HepG2 (cell line): ENCODE measurements around the gene RPS6KL1. TPM values are rescaled to one million over a fixed set of nuclear protein-coding genes. Genes with fewer than 3 reads are reported as not detected.

Experiments
- CCDC6 ChIP-seq: sonication (generic); formaldehyde crosslinking; IDR thresholded peaks from 2 replicates; pipeline ENCODE4 v1.8.1; 2022; ENCODE audit warnings: mild to moderate bottlenecking, missing genetic modification reagents, moderate library complexity
- GABPA ChIP-seq, 2 experiments: IDR thresholded peaks; 2 replicates each; pipeline ENCODE4 v1.6.1; 2011 to 2016; ENCODE audit warnings: low read depth in 2 of 2, low read length in 1 of 2, missing biosample characterization in 1 of 2, missing genetic modification characterization in 1 of 2
- KDM4B ChIP-seq: sonication (generic); formaldehyde crosslinking; IDR thresholded peaks from 2 replicates; pipeline ENCODE4 v1.4.0; 2020; ENCODE audit warnings: missing genetic modification reagents
- KDM5B ChIP-seq: sonication (generic); formaldehyde crosslinking; IDR thresholded peaks from 2 replicates; pipeline ENCODE4 v1.4.0; 2020; ENCODE audit warnings: missing genetic modification reagents, mild to moderate bottlenecking, borderline replicate concordance
- KLF15 ChIP-seq: sonication (generic); formaldehyde crosslinking; IDR thresholded peaks from 2 replicates; pipeline ENCODE4 v1.8.1; 2023; ENCODE audit warnings: borderline replicate concordance, mild to moderate bottlenecking, inconsistent platforms, missing genetic modification reagents, mixed read lengths
- MXI1 ChIP-seq: IDR thresholded peaks from 3 replicates; pipeline ENCODE4 v1.6.1; 2012; ENCODE audit warnings: low read depth, low read length, inconsistent platforms, borderline replicate concordance
- NR1H2 ChIP-seq: sonication (generic); formaldehyde crosslinking; IDR thresholded peaks from 2 replicates; pipeline ENCODE4 v1.8.1; 2022; ENCODE audit warnings: low read depth, missing genetic modification reagents, borderline replicate concordance
- RNF219 ChIP-seq: sonication (generic); formaldehyde crosslinking; IDR thresholded peaks from 2 replicates; pipeline ENCODE4 v1.5.0; 2020; ENCODE audit warnings: mild to moderate bottlenecking, missing genetic modification reagents
- TMF1 ChIP-seq: sonication (generic); formaldehyde crosslinking; IDR thresholded peaks from 2 replicates; pipeline ENCODE4 v1.8.1; 2022; ENCODE audit warnings: low read depth, missing genetic modification reagents
- XRCC5 ChIP-seq: fragments of 200-400 bp; formaldehyde crosslinking; optimal IDR thresholded peaks from 2 replicates; pipeline ENCODE3; 2017; ENCODE audit warnings: mild to moderate bottlenecking, low read length
- ZNF329 ChIP-seq: sonication (generic); formaldehyde crosslinking; IDR thresholded peaks from 2 replicates; pipeline ENCODE4 v1.9.0; 2021; ENCODE audit warnings: low read depth, mild to moderate bottlenecking, missing genetic modification reagents
- ZNF460 ChIP-seq: sonication (generic); formaldehyde crosslinking; IDR thresholded peaks from 2 replicates; pipeline ENCODE4 v1.5.1; 2020; ENCODE audit warnings: missing genetic modification reagents, mild to moderate bottlenecking, borderline replicate concordance
- ZNF615 ChIP-seq: sonication (generic); formaldehyde crosslinking; IDR thresholded peaks from 2 replicates; pipeline ENCODE4 v1.5.0; 2020; ENCODE audit warnings: mild to moderate bottlenecking, missing genetic modification reagents, borderline replicate concordance
- ZNF724P ChIP-seq: sonication (generic); formaldehyde crosslinking; IDR thresholded peaks from 2 replicates; pipeline ENCODE4 v1.8.0; 2022; ENCODE audit warnings: missing genetic modification reagents, borderline replicate concordance
- ZSCAN30 ChIP-seq: sonication (generic); formaldehyde crosslinking; IDR thresholded peaks from 2 replicates; pipeline ENCODE4 v1.5.0; 2020; ENCODE audit warnings: mild to moderate bottlenecking, missing genetic modification reagents
- polyA plus RNA-seq, 8 experiments: library from polyadenylated mRNA; depleted of rRNA in 3 of 8; stranded (reverse) in 7 of 8; unstranded in 1 of 8; fragments of >200 nt; fragmentation: Illumina TruSeq in 4 of 8; extraction: Trizol in 4 of 8; gene quantifications; 2 replicates each; pipeline versions ENCODE4 v1.2.1 to v1.2.3, GENCODE V29; 2011 to 2016; ENCODE audit warnings: low read depth in 4 of 8, missing spikeins in 1 of 8, mixed read lengths in 1 of 8; ENCODE audit not compliant: insufficient read depth in 1 of 8
- total RNA-seq, 5 experiments: library from RNA; depleted of rRNA; stranded (reverse); fragments of >200 nt; fragmentation: Illumina TruSeq; extraction: Trizol; gene quantifications; 2 replicates each; pipeline ENCODE4 v1.2.3, GENCODE V29; 2016; ENCODE audit warnings: low read depth in 1 of 5
- TF ChIP-seq, protein P1 (sequence below), 2 experiments: sonication (generic) in 1 of 2; formaldehyde crosslinking in 1 of 2; IDR thresholded peaks; 2 replicates each; pipeline versions ENCODE4 v1.6.1 to v1.9.0; 2014 to 2022; ENCODE audit warnings: antibody characterized with exemption in 1 of 2, borderline replicate concordance in 1 of 2, inconsistent platforms in 1 of 2, low read depth in 1 of 2, missing genetic modification reagents in 1 of 2
- TF ChIP-seq, protein P2 (sequence below): sonication (generic); formaldehyde crosslinking; IDR thresholded peaks from 2 replicates; pipeline ENCODE4 v1.8.1; 2023; ENCODE audit warnings: mild to moderate bottlenecking, moderate library complexity, missing genetic modification reagents
- TF ChIP-seq, protein P3 (sequence below): sonication (generic); formaldehyde crosslinking; IDR thresholded peaks from 2 replicates; pipeline ENCODE4 v1.4.0; 2020; ENCODE audit warnings: mild to moderate bottlenecking, missing genetic modification reagents

The RPS6KL1 gene
- total and polyA plus RNA-seq, 2 of the 13 experiments (the other 11 are each of a cell fraction or from before 2014, with no cell fraction given) = 6.5 to 11.5 TPM

GRCh38 chr14:74946659-74947281 lies 23.7 kb upstream of the RPS6KL1 start (continued):
- TF ChIP-seq, protein P1, sequence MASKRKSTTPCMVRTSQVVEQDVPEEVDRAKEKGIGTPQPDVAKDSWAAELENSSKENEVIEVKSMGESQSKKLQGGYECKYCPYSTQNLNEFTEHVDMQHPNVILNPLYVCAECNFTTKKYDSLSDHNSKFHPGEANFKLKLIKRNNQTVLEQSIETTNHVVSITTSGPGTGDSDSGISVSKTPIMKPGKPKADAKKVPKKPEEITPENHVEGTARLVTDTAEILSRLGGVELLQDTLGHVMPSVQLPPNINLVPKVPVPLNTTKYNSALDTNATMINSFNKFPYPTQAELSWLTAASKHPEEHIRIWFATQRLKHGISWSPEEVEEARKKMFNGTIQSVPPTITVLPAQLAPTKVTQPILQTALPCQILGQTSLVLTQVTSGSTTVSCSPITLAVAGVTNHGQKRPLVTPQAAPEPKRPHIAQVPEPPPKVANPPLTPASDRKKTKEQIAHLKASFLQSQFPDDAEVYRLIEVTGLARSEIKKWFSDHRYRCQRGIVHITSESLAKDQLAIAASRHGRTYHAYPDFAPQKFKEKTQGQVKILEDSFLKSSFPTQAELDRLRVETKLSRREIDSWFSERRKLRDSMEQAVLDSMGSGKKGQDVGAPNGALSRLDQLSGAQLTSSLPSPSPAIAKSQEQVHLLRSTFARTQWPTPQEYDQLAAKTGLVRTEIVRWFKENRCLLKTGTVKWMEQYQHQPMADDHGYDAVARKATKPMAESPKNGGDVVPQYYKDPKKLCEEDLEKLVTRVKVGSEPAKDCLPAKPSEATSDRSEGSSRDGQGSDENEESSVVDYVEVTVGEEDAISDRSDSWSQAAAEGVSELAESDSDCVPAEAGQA (IDR thresholded peaks at IDR 0.05; ENCODE audit: low read depth) = no peak
- TF ChIP-seq, protein P1 (CRISPR knock-in tag; IDR thresholded peaks at IDR 0.05; ENCODE audit: borderline replicate concordance) = no peak
- TF ChIP-seq ZNF329 (CRISPR knock-in tag) = no peak
- 0 out of 2 replicates have a peak, but pooled peaks have one; percentile 20 for TF ChIP-seq KDM5B (CRISPR knock-in tag)
- TF ChIP-seq ZNF615 = no peak
- TF ChIP-seq XRCC5 = peak; percentile 0
- no peak for TF ChIP-seq GABPA (IDR thresholded peaks at IDR 0.05; ENCODE audit: low read depth, low read length)
- TF ChIP-seq GABPA (CRISPR knock-in tag; IDR thresholded peaks at IDR 0.05; ENCODE audit: low read depth) = 0 out of 2 replicates have a peak, but pooled peaks have one; percentile 10
- TF ChIP-seq RNF219 (CRISPR knock-in tag) = no peak
- no peak for TF ChIP-seq CCDC6 (CRISPR knock-in tag)
- TF ChIP-seq, protein P2, sequence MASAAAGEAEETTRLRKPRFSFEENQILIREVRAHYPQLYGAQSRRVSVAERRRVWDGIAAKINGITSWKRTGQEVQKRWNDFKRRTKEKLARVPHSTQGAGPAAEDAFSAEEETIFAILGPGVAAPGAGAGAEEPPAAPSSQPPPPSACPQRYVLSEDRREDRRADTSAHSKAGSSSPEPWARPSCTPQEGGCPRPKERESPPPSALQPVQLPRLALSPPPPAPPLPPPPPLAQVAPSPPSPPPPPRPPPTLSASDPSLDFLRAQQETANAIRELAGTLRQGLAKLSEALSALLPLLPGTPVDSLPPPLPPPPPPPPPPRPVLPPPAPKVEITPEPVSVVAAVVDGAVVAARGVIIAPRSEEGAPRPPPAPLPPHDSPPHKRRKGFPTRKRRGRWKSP = no peak
- TF ChIP-seq NR1H2 (CRISPR knock-in tag) = no peak
- no peak for TF ChIP-seq ZNF724P (CRISPR knock-in tag)
- TF ChIP-seq KLF15 (CRISPR knock-in tag) = no peak
- TF ChIP-seq KDM4B = no peak
- TF ChIP-seq, protein P3, sequence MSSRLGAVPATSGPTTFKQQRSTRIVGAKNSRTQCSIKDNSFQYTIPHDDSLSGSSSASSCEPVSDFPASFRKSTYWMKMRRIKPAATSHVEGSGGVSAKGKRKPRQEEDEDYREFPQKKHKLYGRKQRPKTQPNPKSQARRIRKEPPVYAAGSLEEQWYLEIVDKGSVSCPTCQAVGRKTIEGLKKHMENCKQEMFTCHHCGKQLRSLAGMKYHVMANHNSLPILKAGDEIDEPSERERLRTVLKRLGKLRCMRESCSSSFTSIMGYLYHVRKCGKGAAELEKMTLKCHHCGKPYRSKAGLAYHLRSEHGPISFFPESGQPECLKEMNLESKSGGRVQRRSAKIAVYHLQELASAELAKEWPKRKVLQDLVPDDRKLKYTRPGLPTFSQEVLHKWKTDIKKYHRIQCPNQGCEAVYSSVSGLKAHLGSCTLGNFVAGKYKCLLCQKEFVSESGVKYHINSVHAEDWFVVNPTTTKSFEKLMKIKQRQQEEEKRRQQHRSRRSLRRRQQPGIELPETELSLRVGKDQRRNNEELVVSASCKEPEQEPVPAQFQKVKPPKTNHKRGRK = no peak
- TF ChIP-seq MXI1 = no peak
- 0 out of 2 replicates have a peak, but pooled peaks have one; percentile 48 for TF ChIP-seq TMF1 (CRISPR knock-in tag)
- no peak for TF ChIP-seq ZNF460 (CRISPR knock-in tag)
- TF ChIP-seq ZSCAN30 (CRISPR knock-in tag) = no peak
